Neuronal stem cell (in vitro differentiated cells): ENCODE data around the gene KRT78.

Experiments used
- DNase-seq: peaks from one replicate; pipeline ENCODE4 v3.0.0-alpha.2; 2013; ENCODE audit warnings: low spot score
- H2AFZ ChIP-seq: one replicate; pipeline ENCODE4 v1.6.1; 2013; ENCODE audit warnings: mild to moderate bottlenecking, low read length, inconsistent platforms
- H2AK5ac ChIP-seq: 2 replicates; pipeline ENCODE4 v1.6.1; 2013; ENCODE audit warnings: low read depth, mild to moderate bottlenecking, inconsistent platforms, low read length, moderate library complexity, mixed read lengths
- H2BK120ac ChIP-seq: 2 replicates; pipeline ENCODE4 v1.6.1; 2013; ENCODE audit warnings: low read depth, mild to moderate bottlenecking, inconsistent platforms, low read length, moderate library complexity, mixed read lengths
- H2BK12ac ChIP-seq: one replicate; pipeline ENCODE4 v1.6.1; 2013; ENCODE audit warnings: low read length, inconsistent platforms
- H2BK15ac ChIP-seq: 2 replicates; pipeline ENCODE4 v1.6.1; 2013; ENCODE audit warnings: mild to moderate bottlenecking, low read length, inconsistent platforms, mixed read lengths
- H2BK5ac ChIP-seq: one replicate; pipeline ENCODE4 v1.6.1; 2013; ENCODE audit warnings: inconsistent platforms, mild to moderate bottlenecking, low read length, moderate library complexity
- H3K14ac ChIP-seq: one replicate; pipeline ENCODE4 v1.6.1; 2013; ENCODE audit warnings: low read length, inconsistent platforms
- H3K18ac ChIP-seq: 2 replicates; pipeline ENCODE4 v1.6.1; 2013; ENCODE audit warnings: low read length, inconsistent platforms
- H3K23ac ChIP-seq: 2 replicates; pipeline ENCODE4 v1.6.1; 2013; ENCODE audit warnings: low read depth, mild to moderate bottlenecking, mixed read lengths, low read length, inconsistent platforms; ENCODE audit not compliant: poor library complexity
- H3K27ac ChIP-seq: replicated peaks from 3 replicates; pipeline ENCODE4 v1.5.1; 2013; ENCODE audit warnings: low read length, inconsistent platforms
- H3K27me3 ChIP-seq, 3 experiments: 2 replicates each; pipeline ENCODE4 v1.6.1; 2013; ENCODE audit warnings: low read length in 3 of 3, mild to moderate bottlenecking in 2 of 3, inconsistent platforms in 1 of 3, low read depth in 1 of 3, mixed read lengths in 1 of 3, moderate library complexity in 1 of 3; ENCODE audit not compliant: control insufficient read depth in 3 of 3, insufficient read depth in 3 of 3
- H3K36me3 ChIP-seq, 2 donors: replicated peaks in 1 of 2; 2 replicates each; pipeline ENCODE4 v1.6.1; 2013; ENCODE audit warnings: low read length in 2 of 2; ENCODE audit not compliant: control insufficient read depth in 2 of 2, insufficient read depth in 2 of 2
- H3K4ac ChIP-seq: 2 replicates; pipeline ENCODE4 v1.6.1; 2013; ENCODE audit warnings: inconsistent platforms, mild to moderate bottlenecking, low read length, moderate library complexity
- H3K4me1 ChIP-seq, 2 donors: 1 replicate in 1 of 2; 2 replicates in 1 of 2; pipeline ENCODE4 v1.6.1; 2013; ENCODE audit warnings: low read length in 2 of 2, low read depth in 1 of 2; ENCODE audit not compliant: control insufficient read depth in 2 of 2, insufficient read depth in 1 of 2
- H3K4me2 ChIP-seq: one replicate; pipeline ENCODE4 v1.6.1; 2013; ENCODE audit warnings: mild to moderate bottlenecking, low read length, inconsistent platforms; ENCODE audit not compliant: insufficient read depth, poor library complexity, severe bottlenecking
- H3K4me3 ChIP-seq, 2 donors: 2 replicates each; pipeline ENCODE4 v1.5.1; 2013; ENCODE audit warnings: low read length in 2 of 2, mild to moderate bottlenecking in 2 of 2, inconsistent platforms in 1 of 2, moderate library complexity in 1 of 2
- H3K79me1 ChIP-seq: one replicate; pipeline ENCODE4 v1.6.1; 2013; ENCODE audit warnings: low read depth, mild to moderate bottlenecking, inconsistent platforms, low read length, moderate library complexity
- H3K9ac ChIP-seq: one replicate; pipeline ENCODE4 v1.6.1; 2013; ENCODE audit warnings: mild to moderate bottlenecking, low read depth, low read length, inconsistent platforms; ENCODE audit not compliant: poor library complexity
- H3K9me3 ChIP-seq, 2 donors: replicated peaks in 1 of 2; 2 replicates each; pipeline versions ENCODE3 to v1.6.1; 2013; ENCODE audit warnings: low read length in 2 of 2, mild to moderate bottlenecking in 2 of 2, inconsistent platforms in 1 of 2, low read depth in 1 of 2, mixed read lengths in 1 of 2, moderate library complexity in 1 of 2; ENCODE audit not compliant: control insufficient read depth in 2 of 2, insufficient read depth in 1 of 2
- H4K8ac ChIP-seq: one replicate; pipeline ENCODE4 v1.6.1; 2013; ENCODE audit warnings: low read depth, mild to moderate bottlenecking, inconsistent platforms, low read length, moderate library complexity
- H4K91ac ChIP-seq: one replicate; pipeline ENCODE4 v1.6.1; 2013; ENCODE audit warnings: low read length, low read depth, mild to moderate bottlenecking, inconsistent platforms; ENCODE audit not compliant: poor library complexity
- WGBS, 2 donors: extraction: QIAGEN DNeasy Blood & Tissue Kit; methylation state at CpG; one replicate each; pipeline ENCODE4 v1.1.7; 2013; ENCODE audit warnings: missing lambda C conversion rate in 2 of 2, mixed read lengths in 1 of 2; ENCODE audit not compliant: insufficient read length in 2 of 2, insufficient replicate concordance in 1 of 2; ENCODE audit errors: extremely low coverage in 2 of 2; 5-methylcytosine and 5-hydroxymethylcytosine counted together

KRT78 gene

DNA sequence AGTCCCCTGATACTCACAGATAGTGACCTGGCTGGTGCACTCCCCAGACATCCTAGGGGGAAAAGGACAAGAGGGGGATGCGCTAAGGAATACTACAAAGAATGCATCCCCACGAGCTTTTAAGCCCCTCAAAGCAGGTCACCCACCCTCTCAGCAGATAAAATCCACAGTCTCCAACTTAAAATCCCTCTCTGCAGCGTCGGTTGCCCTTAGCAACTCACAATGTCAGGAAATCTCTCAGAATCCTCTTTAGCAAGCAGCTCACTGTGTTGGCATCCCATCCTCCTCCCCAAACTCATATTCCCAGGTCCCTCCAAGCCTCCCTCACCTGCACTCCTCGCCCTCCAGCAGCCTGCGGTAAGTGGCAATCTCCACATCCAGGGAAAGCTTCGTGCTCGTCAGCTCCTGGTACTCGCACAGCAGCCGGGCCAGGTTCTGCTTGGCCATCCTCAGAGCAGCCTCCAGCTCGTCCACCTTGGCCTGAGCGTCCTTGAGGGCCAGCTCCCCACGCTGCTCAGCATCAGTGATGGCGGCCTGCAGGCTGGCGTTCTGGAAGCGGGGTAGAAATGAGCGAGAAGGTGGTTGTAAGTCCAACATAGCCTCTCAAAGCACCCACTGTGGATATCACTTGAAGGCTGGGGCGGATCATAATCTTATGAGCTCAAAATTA, 9.2 kb downstream of the KRT78 start:
- H2AK5ac ChIP-seq: peak overlapping the region; percentile 53
- peak overlapping the region; percentile 39 for H3K14ac ChIP-seq
- H2BK5ac ChIP-seq: no peak overlapping the region
- H3K27me3 ChIP-seq: peaks cover 0 to 6% (median 0%) of the 10 kb centered on the region in 3 experiments
- no peak overlapping the region for H3K4me2 ChIP-seq
- H2AFZ ChIP-seq: no peak overlapping the region
- H3K23ac ChIP-seq: peak overlapping the region; percentile 52
- no peak overlapping the region for H3K4ac ChIP-seq
- H3K27ac ChIP-seq: no peak overlapping the region
- peaks cover 0 to 14% of the 10 kb centered on the region in 2 donors for H3K4me1 ChIP-seq
- no peak overlapping the region for H2BK12ac ChIP-seq
- no peak overlapping the region for H4K8ac ChIP-seq
- H4K91ac ChIP-seq: peak overlapping the region; percentile 56
- H3K36me3 ChIP-seq: no peaks in the 10 kb centered on the region
- no peak for DNase-seq
- peak overlapping the region; percentile 88 for H3K18ac ChIP-seq
- no peak overlapping the region for H3K4me3 ChIP-seq
- peaks cover 2% of the 10 kb centered on the region for H3K79me1 ChIP-seq
- no peak overlapping the region for H2BK15ac ChIP-seq
- no peak overlapping the region for H3K9ac ChIP-seq
- no peak overlapping the region for H2BK120ac ChIP-seq
- no CpG with 5 or more reads among the region's 18 CpGs for WGBS, 2 donors
- H3K9me3 ChIP-seq: peaks cover 0 to 2% of the 10 kb centered on the region in 2 donors

DNA sequence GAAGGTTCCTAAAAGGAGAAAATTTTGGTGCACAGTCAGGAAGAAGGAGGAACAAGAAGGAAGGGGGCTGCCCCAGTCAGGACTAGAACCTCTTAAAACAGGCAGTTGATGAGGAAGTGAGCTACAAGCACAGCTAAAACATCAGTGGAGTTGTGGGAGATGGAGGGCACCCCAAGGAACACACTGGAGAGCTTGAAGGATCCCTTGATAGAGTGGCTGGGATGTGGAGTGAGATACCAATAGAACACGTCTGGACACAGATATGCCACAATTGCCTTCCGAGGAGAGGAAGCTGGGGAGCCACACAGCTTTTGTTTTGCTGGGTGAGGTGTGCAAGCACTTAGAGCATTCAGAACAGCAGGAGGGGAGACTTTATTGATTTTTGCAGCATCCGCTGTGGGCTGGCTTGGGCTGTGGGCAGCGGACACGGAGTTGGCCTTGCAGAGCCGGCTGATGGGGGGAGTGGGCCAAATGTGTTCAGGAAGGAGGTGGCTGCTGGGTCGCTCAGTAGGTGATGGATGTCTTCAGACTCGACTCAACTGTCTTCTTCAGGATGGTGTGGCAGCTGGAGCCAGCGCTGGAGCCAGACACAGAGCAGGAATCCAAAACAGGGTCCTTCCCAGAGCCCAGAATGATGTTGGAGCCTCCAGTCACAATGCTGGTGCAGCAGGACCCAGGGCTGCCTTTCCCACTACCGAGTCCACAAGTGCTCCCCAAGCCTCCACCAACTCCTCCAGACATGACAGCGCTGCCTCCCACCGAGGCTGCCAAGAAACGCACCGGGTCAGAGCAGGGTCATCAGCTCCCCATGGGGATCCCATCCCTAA, 10.0 kb downstream of the KRT78 start:
- Histone ChIP-seq H2BK12ac (no peak overlapping the region), H4K91ac (no peak overlapping the region), H2BK15ac (no peak overlapping the region), H3K9ac (no peak overlapping the region), H3K27me3 (peaks cover 0 to 6% (median 0%) of the 10 kb centered on the region in 3 experiments), H2AK5ac (no peak overlapping the region), H3K36me3 (no peaks in the 10 kb centered on the region), H4K8ac (no peak overlapping the region), H2AFZ (no peak overlapping the region), H3K18ac (no peak overlapping the region), H3K4me1 (peaks cover 0 to 14% of the 10 kb centered on the region in 2 donors), H3K79me1 (no peaks in the 10 kb centered on the region), H3K4me2 (no peak overlapping the region), H3K4me3 (no peak overlapping the region), H2BK120ac (no peak overlapping the region), H3K27ac (no peak overlapping the region), H3K4ac (no peak overlapping the region), H3K23ac (no peak overlapping the region), H3K9me3 (peaks cover 0 to 2% of the 10 kb centered on the region in 2 donors), H2BK5ac (no peak overlapping the region), H3K14ac (no peak overlapping the region)
- no CpG with 5 or more reads among the region's 14 CpGs for WGBS, 2 donors
- DNase-seq: no peak

DNA sequence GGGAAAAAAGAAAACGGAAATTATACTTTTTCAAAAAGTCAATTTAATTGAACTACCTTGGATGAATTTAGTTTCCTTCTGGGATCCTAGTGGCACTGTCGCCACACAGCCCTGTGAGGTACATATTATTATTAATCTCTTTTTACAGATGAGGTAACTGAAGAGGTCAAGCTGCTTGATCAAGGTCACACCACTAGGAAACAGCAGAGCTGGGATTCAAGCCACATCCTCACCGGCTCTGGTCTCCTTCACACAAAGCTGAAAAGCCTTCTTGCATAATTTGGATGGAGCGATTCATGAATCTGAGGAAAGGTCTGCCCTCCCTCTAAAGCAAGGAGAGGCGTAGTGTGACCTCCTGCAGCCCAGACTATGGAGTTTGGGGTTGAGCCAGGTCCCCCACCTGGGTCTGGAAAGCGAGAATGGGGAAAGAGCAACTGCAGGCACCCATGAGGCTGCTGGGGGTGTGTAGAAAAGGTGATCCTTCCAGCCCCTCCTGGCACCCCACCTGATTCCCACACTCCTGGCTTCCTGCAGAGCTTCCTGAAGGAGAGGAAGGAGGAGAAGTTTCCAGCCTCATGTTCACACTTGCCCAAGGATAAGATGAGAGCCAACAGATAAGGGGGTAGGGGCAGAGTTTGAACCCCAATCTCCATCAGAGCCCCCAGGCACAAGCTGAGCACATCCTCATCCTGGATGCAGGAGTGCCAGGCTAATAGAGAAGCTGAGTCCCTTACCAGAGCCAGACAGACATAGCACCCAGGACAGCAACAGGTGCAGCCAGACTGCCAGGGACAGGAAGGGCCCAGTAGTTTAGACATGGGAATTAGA, 10.8 kb downstream of the KRT78 start:
- WGBS, 2 donors: no CpG with 5 or more reads among the region's 6 CpGs
- Histone ChIP-seq H2AK5ac (peak overlapping the region; percentile 44), H3K4me1 (peaks cover 0 to 14% of the 10 kb centered on the region in 2 donors), H4K8ac (no peak overlapping the region), H3K79me1 (no peaks in the 10 kb centered on the region), H2BK120ac (no peak overlapping the region), H3K18ac (no peak overlapping the region), H3K27me3 (peaks cover 0 to 6% (median 0%) of the 10 kb centered on the region in 3 experiments), H3K9ac (no peak overlapping the region), H4K91ac (no peak overlapping the region), H3K14ac (no peak overlapping the region), H3K23ac (no peak overlapping the region), H3K4me3 (no peak overlapping the region), H2BK15ac (no peak overlapping the region), H3K27ac (no peak overlapping the region), H3K9me3 (peaks cover 0 to 2% of the 10 kb centered on the region in 2 donors), H2AFZ (no peak overlapping the region), H2BK5ac (no peak overlapping the region), H3K4me2 (no peak overlapping the region), H2BK12ac (no peak overlapping the region), H3K36me3 (no peaks in the 10 kb centered on the region), H3K4ac (no peak overlapping the region)
- no peak for DNase-seq
